Measurements from ENCODE around the gene ARHGAP25. TPM values are rescaled to one million over a fixed set of nuclear protein-coding genes. Genes with fewer than 3 reads are reported as not detected.

The ARHGAP25 gene
- total and polyA plus RNA-seq, 4 donors, result 17.1 to 43.0 (median 22.6) TPM

DNA sequence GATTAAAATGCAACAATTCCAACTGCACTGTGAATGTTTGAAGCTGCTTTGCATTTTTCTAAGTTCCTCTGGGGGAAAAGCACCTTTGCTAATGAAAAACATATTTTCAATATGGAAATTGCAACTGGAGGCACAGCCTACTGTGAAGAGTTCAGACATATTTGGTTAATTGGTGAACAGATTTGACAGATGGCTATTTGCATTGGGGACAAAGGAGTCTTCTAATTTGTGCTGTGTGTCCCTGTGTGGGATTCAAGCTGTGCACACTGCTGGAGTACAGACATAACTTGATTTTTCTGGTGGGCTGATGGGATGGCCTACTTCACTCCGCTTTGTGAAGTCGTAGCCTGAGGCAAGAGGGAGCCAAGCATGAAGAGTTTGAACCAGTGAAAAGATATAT is 40.7 kb upstream of the ARHGAP25 start:
- WGBS, 2 donors, result 71 to 96% methylated on average over 2 of the region's 2 CpGs
- TF ChIP-seq, protein P1, sequence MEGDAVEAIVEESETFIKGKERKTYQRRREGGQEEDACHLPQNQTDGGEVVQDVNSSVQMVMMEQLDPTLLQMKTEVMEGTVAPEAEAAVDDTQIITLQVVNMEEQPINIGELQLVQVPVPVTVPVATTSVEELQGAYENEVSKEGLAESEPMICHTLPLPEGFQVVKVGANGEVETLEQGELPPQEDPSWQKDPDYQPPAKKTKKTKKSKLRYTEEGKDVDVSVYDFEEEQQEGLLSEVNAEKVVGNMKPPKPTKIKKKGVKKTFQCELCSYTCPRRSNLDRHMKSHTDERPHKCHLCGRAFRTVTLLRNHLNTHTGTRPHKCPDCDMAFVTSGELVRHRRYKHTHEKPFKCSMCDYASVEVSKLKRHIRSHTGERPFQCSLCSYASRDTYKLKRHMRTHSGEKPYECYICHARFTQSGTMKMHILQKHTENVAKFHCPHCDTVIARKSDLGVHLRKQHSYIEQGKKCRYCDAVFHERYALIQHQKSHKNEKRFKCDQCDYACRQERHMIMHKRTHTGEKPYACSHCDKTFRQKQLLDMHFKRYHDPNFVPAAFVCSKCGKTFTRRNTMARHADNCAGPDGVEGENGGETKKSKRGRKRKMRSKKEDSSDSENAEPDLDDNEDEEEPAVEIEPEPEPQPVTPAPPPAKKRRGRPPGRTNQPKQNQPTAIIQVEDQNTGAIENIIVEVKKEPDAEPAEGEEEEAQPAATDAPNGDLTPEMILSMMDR (IDR thresholded peaks at IDR 0.05; ENCODE audit: control extremely low read depth, extremely low read depth), result no peak
- H3K4me1 ChIP-seq (ENCODE audit: control insufficient read depth in 5 of 5, insufficient read depth in 5 of 5, low read length in 5 of 5), result peaks cover 0 to 1% (median 0%) of the 10 kb centered on the region in 5 donors

DNA sequence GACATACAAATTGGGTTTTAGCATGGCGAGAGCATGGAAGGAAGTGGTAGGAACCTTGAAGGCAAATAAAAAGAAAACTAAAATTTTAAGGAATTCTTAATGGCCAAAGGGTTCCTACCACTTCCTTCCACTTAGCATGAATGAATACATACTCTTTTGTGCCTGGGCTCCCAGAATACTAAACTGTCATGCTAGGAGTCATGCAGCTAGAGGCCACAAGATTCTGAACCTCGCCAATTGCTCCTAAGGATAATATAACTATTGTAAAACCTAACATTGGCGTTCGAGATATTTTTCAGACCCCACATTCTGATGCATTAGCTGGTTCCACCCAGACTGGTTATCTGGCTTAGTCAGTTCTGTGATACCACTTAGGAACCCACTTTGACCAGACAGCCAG is 38.6 kb upstream of the ARHGAP25 start:
- WGBS, 2 donors, result 88 to 91% methylated on average over 4 of the region's 4 CpGs
- ATAC-seq (ENCODE audit: insufficient read depth, low FRiP score) (no peak), DNase-seq (no peak)
- Histone ChIP-seq H3K9me3 (ENCODE audit: control insufficient read depth in 4 of 4, insufficient read depth in 3 of 4, low read length in 3 of 4) (no peaks in the 10 kb centered on the region), H3K27ac (ENCODE audit: low read depth in 1 of 2, low read length in 1 of 2) (no peak overlapping the region), H3K4me3 (no peak overlapping the region), H3K36me3 (ENCODE audit: control insufficient read depth in 4 of 4, insufficient read depth in 4 of 4, low read length in 4 of 4) (no peaks in the 10 kb centered on the region), H3K27me3 (ENCODE audit: control insufficient read depth in 3 of 3, insufficient read depth in 3 of 3, low read length in 2 of 3) (no peaks in the 10 kb centered on the region), H3K9ac (ENCODE audit: insufficient read depth in 1 of 2, low read length in 2 of 2) (no peak overlapping the region), H3K4me1 (ENCODE audit: control insufficient read depth in 5 of 5, insufficient read depth in 5 of 5, low read length in 5 of 5) (peaks cover 0 to under 1% (median 0%) of the 10 kb centered on the region in 5 donors)
- TF ChIP-seq, protein P1 (IDR thresholded peaks at IDR 0.05; ENCODE audit: control extremely low read depth, extremely low read depth), result no peak

More for the DNA sequence above, 40.7 kb upstream of the ARHGAP25 start:
- Histone ChIP-seq H3K4me3 (no peak overlapping the region), H3K9me3 (ENCODE audit: control insufficient read depth in 4 of 4, insufficient read depth in 3 of 4, low read length in 3 of 4) (no peaks in the 10 kb centered on the region), H3K27ac (ENCODE audit: low read depth in 1 of 2, low read length in 1 of 2) (no peak overlapping the region), H3K36me3 (ENCODE audit: control insufficient read depth in 4 of 4, insufficient read depth in 4 of 4, low read length in 4 of 4) (no peaks in the 10 kb centered on the region), H3K27me3 (ENCODE audit: control insufficient read depth in 3 of 3, insufficient read depth in 3 of 3, low read length in 2 of 3) (no peaks in the 10 kb centered on the region), H3K9ac (ENCODE audit: insufficient read depth in 1 of 2, low read length in 2 of 2) (no peak overlapping the region)
- no peak for DNase-seq
- ATAC-seq (ENCODE audit: insufficient read depth, low FRiP score), result no peak

DNA sequence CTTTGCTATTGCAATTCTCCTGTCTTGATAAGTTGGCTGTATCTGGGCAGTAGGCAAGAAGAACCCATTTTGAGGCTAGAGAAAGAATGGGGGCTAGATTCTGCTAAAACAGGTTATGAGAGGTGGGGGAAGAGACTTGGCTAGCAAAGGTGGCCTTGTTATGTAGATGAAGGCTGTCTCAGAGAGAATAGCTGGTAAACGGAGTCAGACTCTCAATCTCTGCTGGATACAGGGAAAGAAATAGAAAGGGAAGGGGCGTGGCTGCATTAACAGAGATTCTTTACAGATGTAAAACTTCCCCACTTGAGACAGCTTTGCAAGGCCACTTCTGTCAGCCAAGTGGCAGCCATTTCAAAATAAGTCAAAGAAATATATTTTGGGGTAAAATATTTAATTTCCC is 38.1 kb upstream of the ARHGAP25 start:
- Histone ChIP-seq H3K4me1 (ENCODE audit: control insufficient read depth in 5 of 5, insufficient read depth in 5 of 5, low read length in 5 of 5) (no peaks in the 10 kb centered on the region), H3K27me3 (ENCODE audit: control insufficient read depth in 3 of 3, insufficient read depth in 3 of 3, low read length in 2 of 3) (no peaks in the 10 kb centered on the region), H3K4me3 (no peak overlapping the region), H3K27ac (ENCODE audit: low read depth in 1 of 2, low read length in 1 of 2) (no peak overlapping the region), H3K36me3 (ENCODE audit: control insufficient read depth in 4 of 4, insufficient read depth in 4 of 4, low read length in 4 of 4) (no peaks in the 10 kb centered on the region), H3K9me3 (ENCODE audit: control insufficient read depth in 4 of 4, insufficient read depth in 3 of 4, low read length in 3 of 4) (no peaks in the 10 kb centered on the region), H3K9ac (ENCODE audit: insufficient read depth in 1 of 2, low read length in 2 of 2) (no peak overlapping the region)
- TF ChIP-seq, protein P1 (IDR thresholded peaks at IDR 0.05; ENCODE audit: control extremely low read depth, extremely low read depth), result no peak
- ATAC-seq (ENCODE audit: insufficient read depth, low FRiP score) (no peak), DNase-seq (no peak)
- WGBS, 2 donors, result 83 to 88% methylated on average over 2 of the region's 2 CpGs

All from lung (tissue), 12 donors.